Mesothelial cell of epicardium (in vitro differentiated cells): ENCODE data around the gene MTR. TPM values are rescaled to one million over a fixed set of nuclear protein-coding genes. Genes with fewer than 3 reads are reported as not detected.
"Not testable (repeated sequence)": the region's sequence is repeated elsewhere in the genome, so short reads cannot be mapped to it uniquely, and the experiment has no call there.

Source experiments
- DNase-seq, 2 experiments: peaks; one replicate each; pipeline ENCODE4 v3.0.0; 2021; ENCODE audit warnings: low spot score in 2 of 2; ENCODE audit not compliant: unreplicated experiment in 2 of 2
- H3K27ac Mint-ChIP-seq: 2 replicates; pipeline ENCODE4 v1.8.0; 2021; ENCODE audit warnings: mixed read lengths
- H3K27me3 Mint-ChIP-seq: 2 replicates; pipeline ENCODE4 v1.8.0; 2021; ENCODE audit warnings: low read depth, mixed read lengths
- H3K36me3 Mint-ChIP-seq: 2 replicates; pipeline ENCODE4 v1.8.0; 2021; ENCODE audit warnings: mixed read lengths
- H3K4me1 Mint-ChIP-seq: 2 replicates; pipeline ENCODE4 v1.8.0; 2021; ENCODE audit warnings: mixed read lengths
- H3K4me3 Mint-ChIP-seq: 2 replicates; pipeline ENCODE4 v1.8.0; 2021; ENCODE audit warnings: mild to moderate bottlenecking, moderate library complexity, mixed read lengths
- H3K9me3 Mint-ChIP-seq: 2 replicates; pipeline ENCODE4 v1.8.0; 2021; ENCODE audit warnings: mixed read lengths
- CTCF ChIP-seq: fragments of 200-600 bp; sonication (generic); IDR thresholded peaks from one replicate; pipeline ENCODE4 v1.5.0; 2021; ENCODE audit warnings: antibody characterized with exemption; ENCODE audit not compliant: unreplicated experiment
- total RNA-seq: library from RNA; stranded (reverse); gene quantifications from 3 replicates; pipeline ENCODE4 v1.2.1, GENCODE V29; 2021

Gene MTR
- total RNA-seq, 1 donor from 2014 or later: 62.5 TPM

- H3K36me3 Mint-ChIP-seq: peaks cover 12% of the 10 kb centered on the region
- no peak for DNase-seq
- peaks cover 30% of the 10 kb centered on the region for H3K4me1 Mint-ChIP-seq
- no peak for TF ChIP-seq CTCF
- H3K27me3 Mint-ChIP-seq: no peaks in the 10 kb centered on the region
- no peak overlapping the region for H3K4me3 Mint-ChIP-seq
- no peak overlapping the region for H3K27ac Mint-ChIP-seq
- H3K9me3 Mint-ChIP-seq: peaks cover 18% of the 10 kb centered on the region
Measured at GRCh38 chr1:236908669-236909068, 113.6 kb downstream of the MTR start.

GRCh38 chr1:236911047-236911446 is 116.0 kb downstream of the MTR start:
- H3K27me3 Mint-ChIP-seq, H3K27ac Mint-ChIP-seq, H3K4me3 Mint-ChIP-seq, DNase-seq: not testable (repeated sequence)
- Mint-ChIP-seq H3K36me3 (peaks cover 19% of the 10 kb centered on the region), H3K4me1 (peaks cover 28% of the 10 kb centered on the region), H3K9me3 (peaks cover 26% of the 10 kb centered on the region)

GRCh38 chr1:236913371-236914037 is 118.4 kb downstream of the MTR start:
- Mint-ChIP-seq H3K4me3 (no peak overlapping the region), H3K36me3 (peaks cover 34% of the 10 kb centered on the region), H3K27me3 (no peaks in the 10 kb centered on the region), H3K4me1 (peaks cover 6% of the 10 kb centered on the region), H3K27ac (no peak overlapping the region), H3K9me3 (peaks cover 43% of the 10 kb centered on the region)
- TF ChIP-seq CTCF: no peak
- DNase-seq: no peak

GRCh38 chr1:236914375-236914774 is 119.3 kb downstream of the MTR start:
- TF ChIP-seq CTCF: no peak
- no peak overlapping the region for H3K4me3 Mint-ChIP-seq
- H3K36me3 Mint-ChIP-seq: peaks cover 34% of the 10 kb centered on the region

GRCh38 chr1:236916131-236916800 is 121.2 kb downstream of the MTR start:
- TF ChIP-seq CTCF: no peak
- peaks cover 6% of the 10 kb centered on the region for H3K4me1 Mint-ChIP-seq
- no peaks in the 10 kb centered on the region for H3K27me3 Mint-ChIP-seq
- H3K9me3 Mint-ChIP-seq: peaks cover 36% of the 10 kb centered on the region
- DNase-seq: no peak
- peaks cover 35% of the 10 kb centered on the region for H3K36me3 Mint-ChIP-seq
- H3K27ac Mint-ChIP-seq: no peak overlapping the region
- no peak overlapping the region for H3K4me3 Mint-ChIP-seq

More at GRCh38 chr1:236914375-236914774, 119.3 kb downstream of the MTR start:
- DNase-seq: no peak
- Mint-ChIP-seq H3K27ac (no peak overlapping the region), H3K4me1 (peaks cover 6% of the 10 kb centered on the region), H3K9me3 (peaks cover 42% of the 10 kb centered on the region), H3K27me3 (no peaks in the 10 kb centered on the region)

- TF ChIP-seq CTCF: no peak
- Mint-ChIP-seq H3K9me3 (peaks cover 36% of the 10 kb centered on the region), H3K4me1 (peaks cover 6% of the 10 kb centered on the region), H3K4me3 (no peak overlapping the region), H3K27me3 (no peaks in the 10 kb centered on the region), H3K27ac (no peak overlapping the region), H3K36me3 (peaks cover 35% of the 10 kb centered on the region)
- DNase-seq: no peak
Measured at GRCh38 chr1:236917448-236917847, 122.4 kb downstream of the MTR start.
